H9 (cell line): ENCODE measurements around the gene GMPR. TPM values are rescaled to one million over a fixed set of nuclear protein-coding genes. Genes with fewer than 3 reads are reported as not detected.

Experiments
- DNase-seq: peaks from one replicate; pipeline ENCODE4 v3.0.0-alpha.2; 2017
- H2AFZ ChIP-seq: one replicate; pipeline ENCODE4 v1.6.1; 2013; ENCODE audit warnings: mild to moderate bottlenecking, low read length, control low read depth, moderate library complexity
- H2AK5ac ChIP-seq: 2 replicates; pipeline ENCODE4 v1.6.1; 2013; ENCODE audit warnings: low read length, control low read depth, mixed read lengths; ENCODE audit not compliant: insufficient read length
- H2BK120ac ChIP-seq: one replicate; pipeline ENCODE4 v1.6.1; 2013; ENCODE audit warnings: low read depth, mild to moderate bottlenecking, low read length, control low read depth, inconsistent platforms; ENCODE audit not compliant: poor library complexity, severe bottlenecking
- H2BK12ac ChIP-seq: 2 replicates; pipeline ENCODE4 v1.6.1; 2013; ENCODE audit warnings: low read length, control low read depth, mixed read lengths, low read depth; ENCODE audit not compliant: insufficient read length
- H2BK15ac ChIP-seq: 2 replicates; pipeline ENCODE4 v1.6.1; 2013; ENCODE audit warnings: low read depth, low read length, control low read depth
- H2BK20ac ChIP-seq: one replicate; pipeline ENCODE4 v1.6.1; 2013; ENCODE audit warnings: low read depth, mild to moderate bottlenecking, low read length, control low read depth, inconsistent platforms; ENCODE audit not compliant: poor library complexity, severe bottlenecking
- H2BK5ac ChIP-seq: 2 replicates; pipeline ENCODE4 v1.6.1; 2013; ENCODE audit warnings: low read length, control low read depth, mixed read lengths; ENCODE audit not compliant: insufficient read length
- H3K14ac ChIP-seq: 2 replicates; pipeline ENCODE4 v1.6.1; 2013; ENCODE audit warnings: low read length, control low read depth; ENCODE audit not compliant: insufficient read depth
- H3K18ac ChIP-seq: 2 replicates; pipeline ENCODE4 v1.6.1; 2013; ENCODE audit warnings: low read depth, mild to moderate bottlenecking, mixed read lengths, low read length, control low read depth; ENCODE audit not compliant: insufficient read length
- H3K23ac ChIP-seq: 2 replicates; pipeline ENCODE4 v1.6.1; 2013; ENCODE audit warnings: low read length, control low read depth, mixed read lengths, low read depth; ENCODE audit not compliant: insufficient read length
- H3K23me2 ChIP-seq: 2 replicates; pipeline ENCODE4 v1.6.1; 2013; ENCODE audit warnings: low read depth, mild to moderate bottlenecking, mixed read lengths, low read length, control low read depth; ENCODE audit not compliant: insufficient read length, poor library complexity, severe bottlenecking
- H3K27ac ChIP-seq: 2 replicates; pipeline ENCODE4 v1.5.1; 2013; ENCODE audit warnings: low read length, control low read depth, mixed read lengths, low read depth; ENCODE audit not compliant: insufficient read length
- H3K27me3 ChIP-seq: 2 replicates; pipeline ENCODE4 v1.6.1; 2013; ENCODE audit warnings: low read length, control low read depth, inconsistent platforms; ENCODE audit not compliant: insufficient read depth
- H3K4ac ChIP-seq: 2 replicates; pipeline ENCODE4 v1.6.1; 2013; ENCODE audit warnings: low read depth, mild to moderate bottlenecking, control low read depth, inconsistent platforms, low read length, moderate library complexity
- H3K4me1 ChIP-seq: 2 replicates; pipeline ENCODE4 v1.6.1; 2013; ENCODE audit warnings: low read length, control low read depth, inconsistent platforms; ENCODE audit not compliant: insufficient read depth
- H3K4me2 ChIP-seq: 2 replicates; pipeline ENCODE4 v1.6.1; 2013; ENCODE audit warnings: low read length, control low read depth, mixed read lengths; ENCODE audit not compliant: insufficient read length, insufficient read depth
- H3K56ac ChIP-seq: 2 replicates; pipeline ENCODE4 v1.6.1; 2013; ENCODE audit warnings: low read depth, mild to moderate bottlenecking, mixed read lengths, low read length, control low read depth; ENCODE audit not compliant: insufficient read length
- H3K79me1 ChIP-seq: 2 replicates; pipeline ENCODE4 v1.6.1; 2013; ENCODE audit warnings: low read depth, mild to moderate bottlenecking, moderate library complexity, low read length, control low read depth, inconsistent platforms; ENCODE audit not compliant: insufficient read depth, poor library complexity, severe bottlenecking
- H3K79me2 ChIP-seq: 2 replicates; pipeline ENCODE4 v1.6.1; 2013; ENCODE audit warnings: low read length, control low read depth, inconsistent platforms; ENCODE audit not compliant: insufficient read depth
- H3K9ac ChIP-seq: 2 replicates; pipeline ENCODE4 v1.6.1; 2013; ENCODE audit warnings: low read length, control low read depth, mixed read lengths; ENCODE audit not compliant: insufficient read length; ENCODE audit errors: extremely low read depth
- H3K9me3 ChIP-seq: one replicate; pipeline ENCODE4 v1.6.1; 2013; ENCODE audit warnings: low read depth, low read length, inconsistent platforms; ENCODE audit not compliant: control insufficient read depth
- H3T11ph ChIP-seq: one replicate; pipeline ENCODE4 v1.6.1; 2013; ENCODE audit warnings: mild to moderate bottlenecking, low read length, control low read depth, inconsistent platforms
- H4K20me1 ChIP-seq: one replicate; pipeline ENCODE4 v1.6.1; 2013; ENCODE audit not compliant: control insufficient read depth, insufficient read length, insufficient read depth
- H4K5ac ChIP-seq: 2 replicates; pipeline ENCODE4 v1.6.1; 2013; ENCODE audit warnings: low read depth, mild to moderate bottlenecking, mixed read lengths, low read length, control low read depth; ENCODE audit not compliant: insufficient read length
- H4K8ac ChIP-seq: replicated peaks from 2 replicates; pipeline ENCODE4 v1.6.1; 2013; ENCODE audit warnings: low read length, control low read depth, mixed read lengths, low read depth; ENCODE audit not compliant: insufficient read length
- H4K91ac ChIP-seq: 2 replicates; pipeline ENCODE4 v1.6.1; 2013; ENCODE audit warnings: low read depth, mild to moderate bottlenecking, moderate library complexity, mixed read lengths, low read length, control low read depth; ENCODE audit not compliant: insufficient read length
- H3K27ac Mint-ChIP-seq, 3 experiments: 2 replicates in 2 of 3; 3 replicates in 1 of 3; pipeline ENCODE4 v1.8.0; 2020 to 2021; ENCODE audit warnings: mixed read lengths in 3 of 3, mild to moderate bottlenecking in 1 of 3, moderate library complexity in 1 of 3
- H3K27me3 Mint-ChIP-seq: 2 replicates; pipeline ENCODE4 v1.8.0; 2021; ENCODE audit warnings: low read depth, mild to moderate bottlenecking, moderate library complexity, mixed read lengths
- H3K36me3 Mint-ChIP-seq, 3 experiments: 2 replicates in 2 of 3; 3 replicates in 1 of 3; pipeline ENCODE4 v1.8.0; 2020 to 2021; ENCODE audit warnings: low read depth in 3 of 3, mixed read lengths in 3 of 3; ENCODE audit not compliant: insufficient read depth in 1 of 3
- H3K4me1 Mint-ChIP-seq, 2 experiments: 2 replicates each; pipeline ENCODE4 v1.8.0; 2020; ENCODE audit warnings: mixed read lengths in 2 of 2
- H3K4me3 Mint-ChIP-seq, 2 experiments: 2 replicates in 1 of 2; 3 replicates in 1 of 2; pipeline ENCODE4 v1.8.0; 2020 to 2021; ENCODE audit warnings: mild to moderate bottlenecking in 2 of 2, mixed read lengths in 2 of 2, moderate library complexity in 1 of 2
- H3K9me3 Mint-ChIP-seq, 2 experiments: 2 replicates in 1 of 2; 3 replicates in 1 of 2; pipeline ENCODE4 v1.8.0; 2020; ENCODE audit warnings: mild to moderate bottlenecking in 2 of 2, mixed read lengths in 2 of 2, moderate library complexity in 1 of 2
- WGBS: extraction: QIAGEN DNeasy Blood & Tissue Kit; methylation state at CpG from one replicate; pipeline ENCODE4 v1.1.7; 2013; ENCODE audit warnings: missing lambda C conversion rate, low lambda C conversion rate, mixed read lengths; ENCODE audit not compliant: insufficient read length; ENCODE audit errors: extremely low coverage; 5-methylcytosine and 5-hydroxymethylcytosine counted together
- total RNA-seq: library from RNA; stranded (reverse); gene quantifications from 2 replicates; pipeline ENCODE4 v1.2.1, GENCODE V29; 2021
- TF ChIP-seq, protein P1 (sequence below): fragments of 200-600 bp; sonication (generic); conservative IDR thresholded peaks from 3 replicates; pipeline ENCODE4 v1.8.0; 2021; ENCODE audit warnings: antibody characterized with exemption, mild to moderate bottlenecking

The GMPR gene
- total RNA-seq, 1 experiment from 2014 or later, result 0.70 TPM

GRCh38 chr6:16228043-16228442, 10.3 kb upstream of the GMPR start:
- H2BK5ac ChIP-seq, result no peak overlapping the region
- H3K18ac ChIP-seq, result no peak overlapping the region
- Mint-ChIP-seq H3K27ac (no peak overlapping the region), H3K4me3 (no peak overlapping the region), H3K4me1 (peaks cover 0 to 9% of the 10 kb centered on the region in 2 experiments; a peak in 2 of 4 replicates), H3K9me3 (peaks cover 0 to 2% of the 10 kb centered on the region in 2 experiments; a peak in 1 of 5 replicates), H3K27me3 (peaks cover 7% of the 10 kb centered on the region), H3K36me3 (no peaks in the 10 kb centered on the region; a peak in 1 of 7 replicates)
- H3K4me2 ChIP-seq, result no peak overlapping the region
- no peak overlapping the region for H2BK20ac ChIP-seq
- DNase-seq, result no peak
- WGBS, result no CpG with 5 or more reads among the region's 5 CpGs
- H2AK5ac ChIP-seq, result no peak overlapping the region
- H3K23ac ChIP-seq, result no peak overlapping the region
- H2AFZ ChIP-seq, result no peak overlapping the region
- no peak overlapping the region for H3K9ac ChIP-seq
- H3K79me1 ChIP-seq, result no peaks in the 10 kb centered on the region
- H4K91ac ChIP-seq, result no peak overlapping the region
- no peak overlapping the region for H3K14ac ChIP-seq
- TF ChIP-seq, protein P1, sequence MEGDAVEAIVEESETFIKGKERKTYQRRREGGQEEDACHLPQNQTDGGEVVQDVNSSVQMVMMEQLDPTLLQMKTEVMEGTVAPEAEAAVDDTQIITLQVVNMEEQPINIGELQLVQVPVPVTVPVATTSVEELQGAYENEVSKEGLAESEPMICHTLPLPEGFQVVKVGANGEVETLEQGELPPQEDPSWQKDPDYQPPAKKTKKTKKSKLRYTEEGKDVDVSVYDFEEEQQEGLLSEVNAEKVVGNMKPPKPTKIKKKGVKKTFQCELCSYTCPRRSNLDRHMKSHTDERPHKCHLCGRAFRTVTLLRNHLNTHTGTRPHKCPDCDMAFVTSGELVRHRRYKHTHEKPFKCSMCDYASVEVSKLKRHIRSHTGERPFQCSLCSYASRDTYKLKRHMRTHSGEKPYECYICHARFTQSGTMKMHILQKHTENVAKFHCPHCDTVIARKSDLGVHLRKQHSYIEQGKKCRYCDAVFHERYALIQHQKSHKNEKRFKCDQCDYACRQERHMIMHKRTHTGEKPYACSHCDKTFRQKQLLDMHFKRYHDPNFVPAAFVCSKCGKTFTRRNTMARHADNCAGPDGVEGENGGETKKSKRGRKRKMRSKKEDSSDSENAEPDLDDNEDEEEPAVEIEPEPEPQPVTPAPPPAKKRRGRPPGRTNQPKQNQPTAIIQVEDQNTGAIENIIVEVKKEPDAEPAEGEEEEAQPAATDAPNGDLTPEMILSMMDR, result no peak
- no peak overlapping the region for H3K27ac ChIP-seq
- H3K9me3 ChIP-seq, result no peaks in the 10 kb centered on the region
- H3K56ac ChIP-seq, result no peak overlapping the region
- no peak overlapping the region for H3T11ph ChIP-seq
- H4K5ac ChIP-seq, result no peak overlapping the region
- H4K8ac ChIP-seq, result no peak overlapping the region
- no peak overlapping the region for H2BK12ac ChIP-seq
- H3K4ac ChIP-seq, result no peak overlapping the region
- no peak overlapping the region for H2BK120ac ChIP-seq
- no peaks in the 10 kb centered on the region for H3K23me2 ChIP-seq
- H3K79me2 ChIP-seq, result no peaks in the 10 kb centered on the region
- no peaks in the 10 kb centered on the region for H3K27me3 ChIP-seq
- H4K20me1 ChIP-seq, result no peaks in the 10 kb centered on the region
- H3K4me1 ChIP-seq, result no peaks in the 10 kb centered on the region
- no peak overlapping the region for H2BK15ac ChIP-seq
